ENCODE data around the gene SCFD2. TPM values are rescaled to one million over a fixed set of nuclear protein-coding genes. Genes with fewer than 3 reads are reported as not detected.

The SCFD2 gene
- polyA plus RNA-seq, 2 of the 4 experiments (the other 2 are of a cell fraction) = 7.6 to 10.8 TPM

- Histone ChIP-seq H3K4me3 (no peak overlapping the region), H3K9me3 (no peaks in the 10 kb centered on the region), H3K4me1 (no peaks in the 10 kb centered on the region), H3K4me2 (no peak overlapping the region), H3K27ac (no peak overlapping the region)
- DNase-seq (ENCODE audit: low read depth in 1 of 2, low spot score in 1 of 2) (no peak), FAIRE-seq (no peak), ATAC-seq (no peak)
- ChIA-PET CTCF (interaction anchor here (1.3 to 2.7 kb wide), 2 partner anchors 28 to 1037 kb away, joined by 3 to 20 read pairs; no protein-coding TSS in a partner anchor), POLR2A (no interaction called here)
- no peak for TF ChIP-seq EHF (CRISPR knock-in tag; IDR thresholded peaks at IDR 0.05)
- no peak for TF ChIP-seq HES2 (IDR thresholded peaks at IDR 0.05)
- TF ChIP-seq MAFK (IDR thresholded peaks at IDR 0.05; ENCODE audit: partially characterized antibody) = no peak
- TF ChIP-seq RFX5 (IDR thresholded peaks at IDR 0.05) = no peak
- no peak for TF ChIP-seq EHMT2 (IDR thresholded peaks at IDR 0.05; ENCODE audit: low read depth)
- no peak for TF ChIP-seq ZFP36 (IDR thresholded peaks at IDR 0.05; ENCODE audit: borderline replicate concordance, partially characterized antibody)
- no peak for TF ChIP-seq KDM1A (IDR thresholded peaks at IDR 0.05; ENCODE audit: low read depth)
- no peak for TF ChIP-seq HOXB13 (CRISPR knock-in tag; IDR thresholded peaks at IDR 0.05; ENCODE audit: low read depth)
- no peak for TF ChIP-seq PBX3 (IDR thresholded peaks at IDR 0.05)
- TF ChIP-seq POLR2A (IDR thresholded peaks at IDR 0.05; ENCODE audit: low read length) = no peak
- no peak for TF ChIP-seq HOXB5 (CRISPR knock-in tag; IDR thresholded peaks at IDR 0.05)
- 81% methylated on average over 7 of the region's 7 CpGs for WGBS (ENCODE audit: missing lambda C conversion rate)
Measured at GRCh38 chr4:53195815-53196661, 169.8 kb downstream of the SCFD2 start.

GRCh38 chr4:53194727-53195126 is 171.1 kb downstream of the SCFD2 start:
- POLR2A ChIA-PET = no interaction called here
- Histone ChIP-seq H3K27ac (no peak overlapping the region), H3K4me2 (no peak overlapping the region)

GRCh38 chr4:53193111-53193510 is 172.8 kb downstream of the SCFD2 start:
- peaks cover 7% of the 10 kb centered on the region for H3K4me1 ChIP-seq
- H3K4me3 ChIP-seq = no peak overlapping the region
- FAIRE-seq (no peak), DNase-seq (ENCODE audit: low read depth in 1 of 2, low spot score in 1 of 2) (no peak), ATAC-seq (no peak)
- TF ChIP-seq EHMT2 (IDR thresholded peaks at IDR 0.05; ENCODE audit: low read depth) = no peak
- TF ChIP-seq USF2 (IDR thresholded peaks at IDR 0.05) = no peak
- no peak for TF ChIP-seq PBX3 (IDR thresholded peaks at IDR 0.05)
- TF ChIP-seq ZNF302 (CRISPR knock-in tag; IDR thresholded peaks at IDR 0.05) = no peak
- TF ChIP-seq HES2 (IDR thresholded peaks at IDR 0.05) = no peak
- no peak for TF ChIP-seq CHD2 (IDR thresholded peaks at IDR 0.05; ENCODE audit: low read length, partially characterized antibody)
- TF ChIP-seq TFCP2L1 (CRISPR knock-in tag; IDR thresholded peaks at IDR 0.05) = no peak
- no peak for TF ChIP-seq NR3C1 (IDR thresholded peaks at IDR 0.05)
- TF ChIP-seq HMGXB4 (CRISPR knock-in tag; IDR thresholded peaks at IDR 0.05; ENCODE audit: borderline replicate concordance) = no peak
- TF ChIP-seq FOSL2 (IDR thresholded peaks at IDR 0.05) = no peak
- TF ChIP-seq FOSL2 (CRISPR knock-in tag; IDR thresholded peaks at IDR 0.05) = no peak
- TF ChIP-seq BHLHE40 (IDR thresholded peaks at IDR 0.05; ENCODE audit: low read depth, low read length) = no peak
- TF ChIP-seq EP300 (IDR thresholded peaks at IDR 0.05) = no peak
- TF ChIP-seq ZC3H11A (IDR thresholded peaks at IDR 0.05) = no peak
- POLR2A ChIA-PET = no interaction called here
- no peak overlapping the region for H3K4me2 ChIP-seq
- no peaks in the 10 kb centered on the region for H3K9me3 ChIP-seq
- H3K27ac ChIP-seq = no peak overlapping the region
- CTCF ChIA-PET = interaction anchor here (0.7 kb wide), 1 partner anchor 1039 kb away, joined by 3 read pairs; no protein-coding TSS in a partner anchor
- WGBS (ENCODE audit: missing lambda C conversion rate) = 94% methylated on average over 1 of the region's 1 CpG

More at GRCh38 chr4:53194727-53195126, 171.1 kb downstream of the SCFD2 start:
- Histone ChIP-seq H3K9me3 (no peaks in the 10 kb centered on the region), H3K4me1 (no peaks in the 10 kb centered on the region), H3K4me3 (no peak overlapping the region)
- no peak for ATAC-seq
- 73% methylated on average over 5 of the region's 5 CpGs for WGBS (ENCODE audit: missing lambda C conversion rate)
- no peak for FAIRE-seq
- CTCF ChIA-PET = interaction anchor here (2.7 kb wide), 1 partner anchor 1039 kb away, joined by 20 read pairs; no protein-coding TSS in a partner anchor
- no peak for DNase-seq (ENCODE audit: low read depth in 1 of 2, low spot score in 1 of 2)
- TF ChIP-seq RFX5 (IDR thresholded peaks at IDR 0.05) = no peak
